Measurements from ENCODE around the gene ATF6B. TPM values are rescaled to one million over a fixed set of nuclear protein-coding genes. Genes with fewer than 3 reads are reported as not detected.

ATF6B gene
- total and polyA plus RNA-seq, 2 of the 13 experiments (the other 11 are each of a cell fraction or from before 2014, with no cell fraction given), result 18.1 to 44.0 TPM

GRCh38 chr6:32153564-32154513, 25.8 kb upstream of the ATF6B start, which contains the start of gene PPT2 (continued):
- TF ChIP-seq ZNF772 (CRISPR knock-in tag; IDR thresholded peaks at IDR 0.05), result peak; percentile 28; the same call in 1 of the 2 replicates
- peak; percentile 84 for TF ChIP-seq ZHX2 (IDR thresholded peaks at IDR 0.05; ENCODE audit: low read depth)
- TF ChIP-seq ZHX2 (CRISPR knock-in tag; IDR thresholded peaks at IDR 0.05; ENCODE audit: borderline replicate concordance), result 0 out of 2 replicates have a peak, but pooled peaks have one; percentile 48
- TF ChIP-seq HOXA7 (CRISPR knock-in tag; IDR thresholded peaks at IDR 0.05), result no peak
- no peak for TF ChIP-seq SCMH1 (CRISPR knock-in tag; IDR thresholded peaks at IDR 0.05; ENCODE audit: borderline replicate concordance)
- no peak for TF ChIP-seq CSRNP2 (CRISPR knock-in tag; conservative IDR thresholded peaks at IDR 0.05; ENCODE audit: low read depth)
- TF ChIP-seq ZNF552 (CRISPR knock-in tag; IDR thresholded peaks at IDR 0.05; ENCODE audit: borderline replicate concordance), result no peak; the same call in 1 of the 2 replicates
- TF ChIP-seq ZBTB37 (CRISPR knock-in tag; IDR thresholded peaks at IDR 0.05), result no peak
- peak; percentile 93 for TF ChIP-seq ZNF335 (CRISPR knock-in tag; IDR thresholded peaks at IDR 0.05)
- TF ChIP-seq ZNF547 (CRISPR knock-in tag; IDR thresholded peaks at IDR 0.05), result peak; percentile 76
- TF ChIP-seq TSC22D2 (CRISPR knock-in tag; IDR thresholded peaks at IDR 0.05; ENCODE audit: borderline replicate concordance), result 0 out of 2 replicates have a peak, but pooled peaks have one; percentile 18
- TF ChIP-seq ZNF740 (CRISPR knock-in tag; IDR thresholded peaks at IDR 0.05), result peak; percentile 75
- TF ChIP-seq ZNF280D (CRISPR knock-in tag; IDR thresholded peaks at IDR 0.05), result no peak
- peak; percentile 87 for TF ChIP-seq PHF8 (CRISPR knock-in tag; IDR thresholded peaks at IDR 0.05)
- TF ChIP-seq ZBTB1 (CRISPR knock-in tag; IDR thresholded peaks at IDR 0.05; ENCODE audit: borderline replicate concordance), result no peak

Data from HepG2 (cell line).